Tibial nerve (tissue), 4 donors: ENCODE measurements around the gene B3GAT3.
A peak's percentile ranks its signal among the peaks of the same experiment; 100 is the strongest.

Experiments
- EP300 ChIP-seq, 2 donors: sonication (generic); formaldehyde crosslinking; IDR thresholded peaks; one replicate each; pipeline ENCODE4 v1.6.1; 2017; ENCODE audit warnings: antibody characterized with exemption in 2 of 2, mild to moderate bottlenecking in 1 of 2
- TF ChIP-seq, protein P1 (sequence below), 5 experiments: fragments of 200-600 bp in 3 of 5; fragments of 450-650 bp in 2 of 5; sonication (generic) in 3 of 5; IDR thresholded peaks; one replicate each; pipeline ENCODE4 v1.5.1; 2016 to 2019; ENCODE audit warnings: antibody characterized with exemption in 5 of 5, mild to moderate bottlenecking in 3 of 5, moderate library complexity in 2 of 5

DNA sequence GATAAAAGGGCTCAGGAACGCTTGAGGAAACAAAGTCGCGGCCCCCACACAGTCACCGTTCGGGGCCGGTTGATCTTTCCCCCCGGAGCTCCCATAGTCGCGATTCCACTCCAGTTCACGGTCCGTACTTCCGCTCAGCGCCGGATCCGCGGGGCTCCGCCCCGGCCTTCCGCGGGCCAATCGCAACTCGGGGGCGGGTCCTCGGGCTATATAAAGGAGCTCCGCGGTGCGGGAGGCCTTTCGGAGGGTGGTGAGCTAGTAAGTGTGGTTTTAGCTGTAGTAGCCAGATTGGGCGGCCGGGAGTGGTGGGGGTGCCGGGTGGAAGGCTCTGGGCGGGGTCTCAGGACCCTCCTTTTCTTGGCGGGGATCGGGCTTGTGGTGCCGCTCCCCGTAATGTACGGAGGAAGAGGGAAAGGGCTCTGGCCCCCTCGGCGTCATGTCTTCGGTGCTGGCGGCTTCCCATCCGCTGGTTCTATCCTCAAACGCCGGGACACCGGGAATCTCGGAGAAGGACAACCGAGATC lies 43.4 kb upstream of the B3GAT3 start, which contains the start of the genes C11orf98 and CSKMT:
- peak in 1 of 2 donors; percentile 100 for TF ChIP-seq EP300 (IDR thresholded peaks at IDR 0.05)
- TF ChIP-seq, protein P1, sequence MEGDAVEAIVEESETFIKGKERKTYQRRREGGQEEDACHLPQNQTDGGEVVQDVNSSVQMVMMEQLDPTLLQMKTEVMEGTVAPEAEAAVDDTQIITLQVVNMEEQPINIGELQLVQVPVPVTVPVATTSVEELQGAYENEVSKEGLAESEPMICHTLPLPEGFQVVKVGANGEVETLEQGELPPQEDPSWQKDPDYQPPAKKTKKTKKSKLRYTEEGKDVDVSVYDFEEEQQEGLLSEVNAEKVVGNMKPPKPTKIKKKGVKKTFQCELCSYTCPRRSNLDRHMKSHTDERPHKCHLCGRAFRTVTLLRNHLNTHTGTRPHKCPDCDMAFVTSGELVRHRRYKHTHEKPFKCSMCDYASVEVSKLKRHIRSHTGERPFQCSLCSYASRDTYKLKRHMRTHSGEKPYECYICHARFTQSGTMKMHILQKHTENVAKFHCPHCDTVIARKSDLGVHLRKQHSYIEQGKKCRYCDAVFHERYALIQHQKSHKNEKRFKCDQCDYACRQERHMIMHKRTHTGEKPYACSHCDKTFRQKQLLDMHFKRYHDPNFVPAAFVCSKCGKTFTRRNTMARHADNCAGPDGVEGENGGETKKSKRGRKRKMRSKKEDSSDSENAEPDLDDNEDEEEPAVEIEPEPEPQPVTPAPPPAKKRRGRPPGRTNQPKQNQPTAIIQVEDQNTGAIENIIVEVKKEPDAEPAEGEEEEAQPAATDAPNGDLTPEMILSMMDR (IDR thresholded peaks at IDR 0.05), result peak in 1 of 5 experiments; percentile 29
